AG10803 (cell line): ENCODE data around the gene XIRP2.
"Not testable (repeated sequence)": the region's sequence is repeated elsewhere in the genome, so short reads cannot be mapped to it uniquely, and the experiment has no call there.

Source experiments
- DNase-seq: peaks from one replicate; pipeline ENCODE4 v3.0.0; 2010; ENCODE audit warnings: low read depth
- H3K4me3 ChIP-seq: 2 replicates; pipeline ENCODE4 v1.5.1; 2011; ENCODE audit warnings: mild to moderate bottlenecking, low read length, control low read depth
- TF ChIP-seq, protein P1 (sequence below): conservative IDR thresholded peaks from 2 replicates; pipeline ENCODE4 v1.5.1; 2011; ENCODE audit warnings: mild to moderate bottlenecking, low read length, control low read depth, inconsistent platforms

XIRP2 gene

GRCh38 chr2:167265722-167266121 is 377.4 kb downstream of the XIRP2 start:
- no peak overlapping the region for H3K4me3 ChIP-seq
- no peak for DNase-seq
- TF ChIP-seq, protein P1, sequence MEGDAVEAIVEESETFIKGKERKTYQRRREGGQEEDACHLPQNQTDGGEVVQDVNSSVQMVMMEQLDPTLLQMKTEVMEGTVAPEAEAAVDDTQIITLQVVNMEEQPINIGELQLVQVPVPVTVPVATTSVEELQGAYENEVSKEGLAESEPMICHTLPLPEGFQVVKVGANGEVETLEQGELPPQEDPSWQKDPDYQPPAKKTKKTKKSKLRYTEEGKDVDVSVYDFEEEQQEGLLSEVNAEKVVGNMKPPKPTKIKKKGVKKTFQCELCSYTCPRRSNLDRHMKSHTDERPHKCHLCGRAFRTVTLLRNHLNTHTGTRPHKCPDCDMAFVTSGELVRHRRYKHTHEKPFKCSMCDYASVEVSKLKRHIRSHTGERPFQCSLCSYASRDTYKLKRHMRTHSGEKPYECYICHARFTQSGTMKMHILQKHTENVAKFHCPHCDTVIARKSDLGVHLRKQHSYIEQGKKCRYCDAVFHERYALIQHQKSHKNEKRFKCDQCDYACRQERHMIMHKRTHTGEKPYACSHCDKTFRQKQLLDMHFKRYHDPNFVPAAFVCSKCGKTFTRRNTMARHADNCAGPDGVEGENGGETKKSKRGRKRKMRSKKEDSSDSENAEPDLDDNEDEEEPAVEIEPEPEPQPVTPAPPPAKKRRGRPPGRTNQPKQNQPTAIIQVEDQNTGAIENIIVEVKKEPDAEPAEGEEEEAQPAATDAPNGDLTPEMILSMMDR: no peak

DNA sequence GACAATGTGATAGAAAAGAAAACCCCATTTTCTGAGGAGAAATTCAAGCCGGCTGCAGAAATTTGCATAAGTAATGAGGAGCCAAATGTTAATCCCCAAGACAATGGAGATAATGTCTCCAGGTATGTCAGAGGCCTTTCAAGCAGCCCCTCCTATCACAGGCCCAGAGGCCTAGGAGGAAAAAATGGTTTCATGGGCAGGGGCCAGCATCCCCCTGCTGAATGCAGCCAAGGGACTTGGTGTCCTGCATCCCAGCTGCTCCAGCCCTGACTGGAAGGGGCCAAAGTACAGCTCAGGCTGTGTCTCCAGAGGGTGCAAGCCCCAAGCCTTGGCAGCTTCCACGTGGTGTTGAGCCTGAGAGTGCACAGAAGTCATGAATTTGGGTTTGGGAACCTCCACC is 380.0 kb downstream of the XIRP2 start:
- DNase-seq, H3K4me3 ChIP-seq: not testable (repeated sequence)

DNA sequence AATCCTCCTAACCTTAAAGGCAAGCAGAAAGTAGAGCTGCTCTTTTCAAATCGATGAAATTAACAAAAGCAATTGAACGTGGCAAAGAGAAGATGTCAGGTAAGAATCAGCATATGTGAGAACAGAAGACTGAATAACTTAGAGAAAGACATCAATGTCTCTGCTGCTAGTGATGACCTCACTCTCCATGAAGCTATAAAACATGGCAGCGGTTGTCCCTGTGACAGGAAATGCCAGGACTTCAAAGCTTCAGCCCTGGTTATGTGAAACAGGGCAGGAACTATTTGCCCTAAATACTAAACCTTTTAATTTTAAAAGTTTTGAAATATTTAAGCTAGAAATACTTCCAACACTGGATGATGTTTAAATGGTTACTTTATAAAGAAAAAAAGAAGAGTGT is 383.7 kb downstream of the XIRP2 start:
- no peak overlapping the region for H3K4me3 ChIP-seq
- TF ChIP-seq, protein P1: no peak
- no peak for DNase-seq

DNA sequence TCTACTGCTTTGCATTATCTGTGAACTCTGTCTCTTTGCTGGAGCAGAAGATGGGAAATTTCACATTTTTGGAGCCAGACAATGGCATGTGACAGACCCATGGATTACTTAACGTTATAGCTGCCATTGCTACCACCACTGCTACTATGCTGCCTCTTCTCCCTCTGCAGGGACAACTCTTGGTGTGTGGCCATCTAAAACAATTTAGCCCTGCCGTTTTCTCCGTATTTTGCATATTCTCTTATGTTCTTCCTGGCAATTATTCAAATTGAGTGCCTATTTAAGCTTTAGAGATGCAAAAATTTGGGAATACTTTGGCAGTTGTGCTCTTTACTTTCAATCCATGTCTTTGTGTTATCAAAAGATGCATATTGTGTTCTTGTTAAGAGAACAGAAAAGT is 386.8 kb downstream of the XIRP2 start:
- no peak for DNase-seq
- TF ChIP-seq, protein P1: no peak
- H3K4me3 ChIP-seq: no peak overlapping the region

- no peak for DNase-seq
- TF ChIP-seq, protein P1: no peak
- no peak overlapping the region for H3K4me3 ChIP-seq
Observed at GRCh38 chr2:167279810-167280209, 391.5 kb downstream of the XIRP2 start.

DNA sequence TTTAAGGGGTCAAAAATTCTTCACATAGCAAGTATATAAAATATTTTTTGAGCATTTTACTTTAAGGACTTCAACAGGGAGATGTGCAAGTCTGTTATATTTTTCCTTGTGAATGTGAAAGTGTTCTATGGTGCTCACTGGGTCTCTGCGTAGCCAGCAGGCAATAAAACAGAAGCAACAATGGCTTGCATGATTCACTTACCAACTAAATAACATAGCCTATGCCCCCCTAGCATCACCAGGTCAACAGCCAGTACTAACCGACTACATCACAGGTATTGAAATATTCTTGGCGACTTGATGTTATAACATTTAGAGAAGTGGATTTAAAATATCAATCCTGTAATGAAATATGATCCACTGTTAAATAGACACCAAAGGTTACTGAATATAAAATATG is 398.9 kb downstream of the XIRP2 start:
- H3K4me3 ChIP-seq: no peak overlapping the region
- DNase-seq: no peak
- TF ChIP-seq, protein P1: no peak

- DNase-seq: no peak
- TF ChIP-seq, protein P1: no peak
- H3K4me3 ChIP-seq: no peak overlapping the region
Observed at GRCh38 chr2:167289651-167290410, 401.6 kb downstream of the XIRP2 start.
